Sigmoid colon (tissue), 4 donors: ENCODE data around the gene FOXK2.

Experiments
- CTCF ChIP-seq, 4 experiments: fragments of 450-650 bp in 3 of 4; fragments of 200-600 bp in 1 of 4; IDR thresholded peaks; one replicate each; pipeline ENCODE4 v1.5.1; 2016 to 2019; ENCODE audit warnings: antibody characterized with exemption in 4 of 4, mild to moderate bottlenecking in 3 of 4, moderate library complexity in 2 of 4
- EP300 ChIP-seq, 4 donors: sonication (generic); formaldehyde crosslinking; IDR thresholded peaks; one replicate each; pipeline ENCODE4 v1.6.1; 2017; ENCODE audit warnings: antibody characterized with exemption in 4 of 4
- POLR2A ChIP-seq, 2 donors: fragments of 450-650 bp; IDR thresholded peaks; one replicate each; pipeline ENCODE4 v1.6.1; 2016; ENCODE audit warnings: antibody characterized with exemption in 2 of 2, mild to moderate bottlenecking in 2 of 2, moderate library complexity in 2 of 2
- POLR2AphosphoS5 ChIP-seq, 4 donors: sonication (generic); formaldehyde crosslinking; IDR thresholded peaks; one replicate each; pipeline ENCODE4 v1.6.1; 2017; ENCODE audit warnings: antibody characterized with exemption in 4 of 4

DNA sequence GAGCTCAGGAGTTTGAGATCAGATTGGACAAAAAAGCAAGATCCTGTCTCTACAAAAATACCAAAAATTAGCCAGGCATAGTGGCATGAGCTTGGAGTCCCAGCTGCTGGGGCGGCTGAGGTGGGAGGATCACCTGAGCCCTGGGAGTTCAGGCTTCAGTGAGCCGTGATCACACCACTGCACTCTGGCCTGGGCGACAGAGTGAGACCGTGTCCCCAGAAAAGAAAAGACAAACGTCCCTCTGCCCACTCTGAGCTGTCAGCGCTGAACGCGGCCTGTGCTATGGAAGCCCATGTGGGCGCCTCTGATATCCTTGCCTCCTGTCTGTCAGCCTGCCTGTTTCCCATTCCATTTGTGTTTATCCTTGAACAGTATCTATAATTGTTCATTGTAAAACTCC, 50.7 kb downstream of the FOXK2 start:
- TF ChIP-seq CTCF (IDR thresholded peaks at IDR 0.05) = no peak
- no peak for TF ChIP-seq POLR2AphosphoS5 (IDR thresholded peaks at IDR 0.05)
- TF ChIP-seq EP300 (IDR thresholded peaks at IDR 0.05) = no peak
- TF ChIP-seq POLR2A (IDR thresholded peaks at IDR 0.05) = no peak
